NCI-H69 (cell line): ENCODE data around the gene SIGLEC1.

Experiments
- DNase-seq: peaks from one replicate; lab custom pipeline; 2025; lab: John Stamatoyannopoulos, UW

The SIGLEC1 gene

DNA sequence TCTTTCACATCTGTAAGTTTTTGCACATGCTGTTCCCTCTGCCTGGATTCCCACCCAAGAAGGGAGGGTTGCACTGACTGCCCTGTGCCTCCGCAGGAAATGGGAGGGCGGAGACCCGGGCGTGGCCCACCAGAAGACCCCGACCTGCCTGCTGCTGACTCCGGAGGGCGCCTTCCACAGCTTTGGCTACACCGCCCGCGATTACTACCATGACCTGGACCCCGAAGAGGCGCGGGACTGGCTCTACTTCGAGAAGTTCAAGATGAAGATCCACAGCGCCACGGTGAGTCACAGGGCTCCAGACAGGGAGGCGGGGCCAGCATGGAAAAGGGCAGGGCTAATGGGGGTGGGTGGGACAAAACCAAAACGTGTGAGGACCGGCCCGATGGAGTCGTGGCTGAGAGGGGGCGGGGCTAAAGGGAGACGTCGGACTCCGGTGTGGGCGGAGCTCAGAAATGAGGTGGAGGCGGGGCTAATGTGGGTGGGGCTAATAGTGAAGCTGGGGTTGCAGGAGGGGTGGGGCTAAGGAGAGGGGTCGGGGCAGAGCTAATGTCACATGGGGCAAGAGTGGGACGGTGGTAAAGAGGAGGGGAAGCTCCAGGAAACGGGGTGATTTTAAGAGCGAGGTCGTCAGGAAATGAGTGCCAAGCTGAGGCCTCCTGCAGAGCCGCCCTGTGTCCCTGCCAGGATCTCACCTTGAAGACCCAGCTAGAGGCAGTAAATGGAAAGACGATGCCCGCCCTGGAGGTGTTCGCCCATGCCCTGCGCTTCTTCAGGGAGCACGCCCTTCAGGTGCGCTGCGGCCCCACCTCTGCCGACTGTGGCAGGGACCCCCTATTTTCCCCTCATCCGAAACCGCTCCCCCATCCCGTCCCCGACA lies 32.6 kb upstream of the SIGLEC1 start:
- DNase-seq = peak; percentile 84

DNA sequence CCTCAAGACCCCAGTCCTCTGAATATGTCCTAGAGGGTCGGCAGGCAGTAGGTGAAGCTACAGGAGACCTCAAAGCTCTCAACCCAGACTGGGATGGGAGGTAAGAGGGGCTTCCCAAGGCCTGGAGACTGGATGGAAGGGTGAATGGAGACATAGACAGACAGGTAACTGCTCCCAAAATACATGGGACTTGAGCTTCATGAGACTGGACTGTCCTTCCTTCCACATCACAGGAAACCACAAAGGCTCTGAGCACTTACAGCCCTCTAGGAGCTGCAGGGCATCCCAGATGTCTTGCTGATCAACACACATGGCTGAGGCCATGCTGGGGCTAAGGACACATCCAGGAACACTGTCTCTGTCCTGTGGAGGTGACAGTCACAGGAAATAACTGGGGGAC lies 31.6 kb upstream of the SIGLEC1 start:
- no peak for DNase-seq

DNA sequence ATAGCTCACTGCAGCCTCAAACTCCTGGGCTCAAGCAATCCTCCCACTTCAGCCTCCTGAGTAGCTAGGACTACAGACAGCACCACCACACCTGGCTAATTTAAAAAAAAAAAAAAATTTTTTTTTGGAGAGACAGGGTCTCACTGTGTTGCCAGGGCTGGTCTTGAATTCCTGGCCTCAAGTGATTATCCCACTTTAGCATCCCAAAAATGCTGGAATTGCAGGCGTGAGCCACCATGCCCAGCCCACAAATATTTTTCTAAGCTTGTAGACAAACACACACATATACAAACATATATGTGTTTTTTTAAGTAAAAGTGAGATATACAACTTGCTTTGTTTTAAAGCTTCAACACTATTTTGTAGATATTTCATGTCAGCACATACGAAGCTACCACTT lies 30.9 kb upstream of the SIGLEC1 start:
- DNase-seq = no peak

DNA sequence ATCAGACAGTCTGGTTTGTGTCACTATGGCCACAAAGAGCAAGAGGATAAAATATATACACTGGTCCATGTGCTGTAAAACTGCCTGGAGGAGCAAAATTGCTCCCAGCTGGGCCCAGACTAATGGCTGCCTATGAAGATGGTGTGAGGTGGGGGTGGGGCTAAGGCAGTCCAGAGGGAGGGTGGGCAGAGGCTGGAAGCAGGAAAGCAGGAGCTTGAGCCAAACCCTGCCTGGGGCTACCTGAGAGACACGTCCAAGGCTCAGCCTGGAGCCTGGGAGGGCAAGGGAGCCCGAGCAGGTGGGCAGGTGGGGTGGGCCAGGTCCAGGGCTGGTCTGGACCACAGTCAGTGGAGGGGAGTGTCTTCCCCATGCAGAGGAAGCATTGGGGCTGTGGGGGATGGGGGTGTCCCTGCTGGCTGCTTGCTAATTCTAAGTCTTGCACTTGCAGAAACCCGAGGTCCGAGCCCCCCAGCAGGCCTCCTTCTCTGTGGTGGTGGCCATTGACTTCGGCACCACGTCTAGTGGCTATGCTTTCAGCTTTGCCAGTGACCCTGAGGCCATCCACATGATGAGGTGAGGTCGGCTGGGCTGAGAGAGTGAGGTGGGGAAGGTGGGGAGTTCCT lies 29.5 kb upstream of the SIGLEC1 start:
- DNase-seq = peak; percentile 62

DNA sequence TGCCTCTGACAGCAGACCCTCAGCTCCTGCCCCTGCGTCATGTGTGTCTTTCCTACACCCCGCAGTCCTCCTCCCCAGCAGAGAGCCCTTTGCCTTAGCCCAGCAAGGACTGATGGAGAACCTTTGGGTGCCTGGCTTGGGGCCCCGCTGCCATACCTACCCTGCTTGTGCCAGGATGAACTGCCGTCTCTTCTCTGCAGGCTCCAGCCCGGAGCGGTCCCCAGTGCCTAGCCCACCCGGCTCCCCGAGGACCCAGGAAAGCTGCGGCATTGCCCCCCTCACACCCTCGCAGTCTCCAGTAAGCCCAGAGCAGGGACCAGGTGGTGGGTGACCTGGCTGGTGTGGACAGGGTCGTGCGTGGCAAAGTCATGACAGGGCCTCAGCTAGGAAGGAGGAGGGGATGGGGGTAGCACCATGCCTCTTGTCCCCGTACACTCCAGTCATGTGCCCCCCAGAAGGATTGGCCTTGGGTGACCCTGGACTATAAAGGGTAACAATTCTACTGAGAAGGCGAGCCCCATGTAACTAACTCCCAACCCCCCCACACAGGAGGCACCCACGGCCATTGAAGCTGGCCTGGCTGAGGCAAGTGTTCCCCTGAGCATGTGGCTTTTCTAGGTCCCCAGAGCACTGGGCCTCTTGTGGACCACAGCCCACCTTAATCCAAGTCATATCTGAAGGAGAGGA lies 28.4 kb upstream of the SIGLEC1 start:
- no peak for DNase-seq

DNA sequence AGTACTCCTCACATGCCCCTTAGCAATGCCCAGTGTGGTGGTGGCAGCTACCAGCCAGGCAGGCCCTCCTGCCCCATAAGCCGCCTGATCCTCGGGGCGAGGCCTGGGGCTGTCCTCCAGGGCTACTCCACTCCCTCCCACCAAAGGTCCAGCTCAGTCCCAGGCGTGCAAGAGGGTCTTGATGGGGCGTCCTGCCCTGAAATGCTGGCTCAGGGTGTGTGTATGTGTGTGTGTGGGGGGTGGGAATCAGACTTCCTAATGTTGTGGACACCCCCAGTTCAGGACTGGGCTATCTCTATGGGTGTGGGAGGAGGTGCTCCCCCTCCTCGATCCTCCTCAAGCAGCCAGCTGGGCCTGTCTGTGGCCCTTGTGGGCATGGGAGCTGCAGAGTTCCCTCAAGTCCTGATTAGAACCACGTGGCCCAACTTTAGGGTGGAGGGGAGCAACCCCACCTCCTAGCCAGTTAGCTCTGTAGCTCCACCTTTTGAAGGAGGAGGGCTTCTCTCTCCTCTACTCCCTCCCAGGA lies 27.6 kb upstream of the SIGLEC1 start:
- no peak for DNase-seq

DNA sequence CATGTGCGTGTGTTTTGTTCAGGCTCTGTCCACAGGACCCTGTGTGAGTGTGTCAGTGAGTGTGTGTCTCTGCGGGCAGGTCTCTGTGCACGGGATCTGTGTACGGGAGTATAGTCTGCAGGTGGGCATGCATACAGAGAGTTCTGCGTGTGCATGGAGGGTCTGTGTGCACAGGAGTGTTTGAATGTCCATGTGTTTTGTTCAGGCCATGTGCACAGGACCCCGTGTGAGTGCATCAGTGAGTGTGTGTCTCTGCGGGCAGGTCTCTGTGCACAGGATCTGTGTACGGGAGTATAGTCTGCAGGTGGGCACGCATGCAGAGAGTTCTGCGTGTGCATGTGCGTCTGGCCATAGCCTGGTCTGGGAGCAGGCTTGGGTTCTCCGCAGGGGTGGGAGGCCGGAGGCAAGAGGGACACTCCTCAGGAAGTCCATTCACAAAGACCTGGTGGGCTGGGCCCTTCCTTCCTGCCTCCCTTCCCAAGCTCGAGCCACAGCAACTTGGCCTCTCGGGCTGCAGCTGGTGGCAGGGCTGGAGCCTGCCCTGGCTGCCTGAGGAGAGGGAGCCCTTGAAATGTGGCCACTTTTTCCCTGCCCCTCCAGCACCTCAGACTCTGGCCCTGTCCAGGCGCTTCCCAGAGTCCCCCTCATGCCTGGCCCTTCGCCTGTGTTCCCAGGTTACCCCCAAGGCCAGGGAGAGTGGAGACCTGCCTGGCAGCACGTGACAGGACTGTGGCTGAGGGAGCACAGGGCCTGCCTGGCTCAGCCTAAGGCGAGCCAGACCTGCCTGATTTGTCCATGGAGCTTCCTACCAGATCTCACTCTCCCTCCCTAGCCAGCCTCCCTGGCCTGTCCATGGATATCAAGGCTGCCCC lies 26.9 kb upstream of the SIGLEC1 start:
- DNase-seq = peak; percentile 37

DNA sequence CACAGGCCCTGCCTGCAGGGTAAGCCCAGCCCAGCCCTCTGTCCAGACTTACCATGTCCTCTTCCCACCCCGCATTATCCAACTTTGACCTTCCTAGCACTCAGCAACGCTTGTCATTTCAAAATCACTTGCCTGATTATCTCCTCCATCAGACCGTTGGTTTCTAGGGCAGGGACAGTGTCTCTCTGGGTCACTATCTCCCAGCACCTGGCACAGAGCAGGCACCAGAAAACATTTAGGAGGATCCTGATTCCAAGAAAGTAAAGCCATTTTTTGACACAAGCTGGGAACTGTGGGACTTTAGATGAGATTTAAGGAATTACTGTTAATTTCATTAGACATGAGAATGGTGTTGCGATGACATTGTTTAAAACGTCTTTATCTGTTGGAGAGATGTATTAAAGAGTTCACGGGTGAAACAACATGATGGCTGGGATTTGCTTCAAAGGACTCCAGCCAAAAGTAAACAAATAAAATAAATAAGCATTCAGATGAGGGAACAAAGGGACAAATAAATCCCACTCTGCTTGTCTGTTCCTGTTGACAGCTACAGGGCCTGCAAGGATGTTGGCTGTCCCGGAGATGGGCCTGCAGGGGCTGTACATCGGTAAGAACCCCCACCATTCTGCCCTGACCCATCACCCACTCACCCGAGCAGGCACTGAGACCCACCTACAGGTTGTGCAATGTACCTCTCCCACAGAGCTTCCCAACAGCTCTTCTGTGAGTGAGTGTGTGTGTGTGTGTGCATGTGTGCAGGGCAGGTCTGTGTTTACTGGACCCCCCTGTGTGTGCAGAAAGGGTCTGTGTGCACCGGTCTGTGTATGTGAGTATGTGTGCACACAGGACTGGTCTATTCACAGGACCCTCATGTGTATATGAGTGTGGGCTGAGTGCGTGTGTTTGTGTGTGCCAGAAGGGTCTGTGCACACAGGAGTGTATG lies 26.0 kb upstream of the SIGLEC1 start:
- DNase-seq = peak; percentile 38

DNA sequence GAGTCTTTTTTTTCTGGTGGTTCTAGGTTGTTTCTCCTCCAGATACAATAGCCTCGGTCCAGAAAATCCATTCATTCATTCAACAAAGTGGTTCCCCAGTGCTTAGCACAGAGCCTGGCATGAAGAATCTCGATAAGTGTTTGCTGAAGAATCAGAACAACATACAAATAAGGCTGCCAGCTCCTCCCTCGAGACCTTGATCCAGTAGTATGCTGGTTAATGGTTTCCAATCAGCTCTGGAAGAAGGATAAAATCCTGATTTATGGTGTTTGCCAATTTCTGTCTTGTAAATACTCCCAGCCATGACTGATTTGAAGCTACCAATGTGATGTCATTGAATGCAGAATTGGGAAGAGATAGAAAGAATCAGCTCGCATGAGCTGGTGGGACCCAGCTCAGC lies 23.4 kb upstream of the SIGLEC1 start:
- DNase-seq = no peak

DNA sequence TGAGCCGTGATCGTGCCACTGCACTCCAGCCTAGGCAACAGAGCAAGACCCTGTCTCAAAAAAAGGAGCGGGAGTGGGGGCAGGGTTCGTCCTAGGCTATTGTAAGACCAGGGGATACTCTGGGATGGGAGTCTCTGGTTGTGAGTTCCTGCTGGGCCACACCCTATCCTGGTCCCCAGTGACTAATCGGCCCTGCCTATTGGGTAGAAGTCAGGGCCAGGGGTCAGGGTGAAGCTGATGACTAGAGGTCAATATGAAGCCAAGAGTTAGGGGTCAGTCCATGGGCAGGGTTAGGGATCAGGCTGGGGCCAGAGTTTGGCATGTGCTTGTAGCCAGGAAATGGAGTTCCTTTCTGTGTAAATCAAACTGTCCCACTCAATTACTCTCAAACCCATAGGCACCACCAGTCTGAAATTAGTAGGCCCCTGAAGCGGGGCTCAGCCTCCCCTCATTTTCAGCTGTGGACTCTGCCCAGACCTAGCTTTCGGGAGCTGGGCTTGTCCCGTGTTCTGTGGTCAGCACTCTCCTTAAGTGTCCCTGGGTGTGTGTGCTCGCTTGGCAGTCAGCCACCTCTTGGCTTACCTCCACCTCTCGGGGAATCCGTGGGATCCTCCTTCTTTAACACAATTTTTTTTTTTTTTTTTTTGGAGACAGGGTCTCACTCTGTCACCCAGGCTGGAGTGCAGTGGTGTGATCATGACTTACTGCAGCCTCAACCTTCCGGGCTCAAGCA lies 21.9 kb upstream of the SIGLEC1 start:
- DNase-seq = no peak

DNA sequence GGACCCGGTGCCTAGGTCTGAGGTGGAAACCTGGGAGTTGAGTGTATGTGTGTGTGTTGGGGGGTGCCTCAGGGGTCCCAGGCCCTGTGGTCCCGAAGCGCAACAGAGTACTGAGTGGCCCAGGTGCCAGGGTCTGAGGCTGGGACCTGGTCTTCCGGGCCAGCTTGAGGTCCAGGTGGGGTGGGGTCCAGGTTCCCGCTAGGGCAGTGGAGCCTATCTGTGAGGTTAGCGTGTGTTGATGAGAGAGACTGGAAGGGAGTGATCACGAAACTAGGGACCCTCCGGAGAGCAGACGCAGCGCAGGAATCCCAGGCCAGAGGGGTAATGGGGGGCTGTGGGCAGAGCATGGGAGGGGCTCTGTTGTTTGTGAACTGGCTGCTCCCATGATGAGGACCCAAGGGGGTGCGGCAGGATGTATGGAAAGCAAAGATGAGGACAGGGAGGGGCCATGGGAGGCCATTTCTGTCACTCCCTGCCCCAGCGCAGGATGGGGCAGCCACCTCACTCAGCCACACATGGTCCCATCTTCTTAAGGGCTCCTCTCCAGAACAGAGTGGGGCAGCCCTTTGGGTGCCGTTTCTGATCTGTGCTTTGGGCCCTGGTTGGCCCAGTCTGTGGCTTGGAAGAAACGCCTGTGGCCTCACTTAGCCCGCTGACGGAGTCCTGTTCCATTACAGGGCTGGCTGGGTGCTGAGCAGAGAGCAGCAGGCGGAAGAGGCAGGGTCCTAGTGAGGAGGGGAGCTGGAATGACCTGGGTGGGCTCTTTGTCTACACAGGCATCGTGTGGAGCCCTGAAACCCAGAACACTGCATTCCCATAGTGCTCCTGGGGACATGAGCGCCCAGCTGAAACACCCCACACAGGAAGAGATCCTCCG lies 21.0 kb upstream of the SIGLEC1 start:
- DNase-seq = no peak

DNA sequence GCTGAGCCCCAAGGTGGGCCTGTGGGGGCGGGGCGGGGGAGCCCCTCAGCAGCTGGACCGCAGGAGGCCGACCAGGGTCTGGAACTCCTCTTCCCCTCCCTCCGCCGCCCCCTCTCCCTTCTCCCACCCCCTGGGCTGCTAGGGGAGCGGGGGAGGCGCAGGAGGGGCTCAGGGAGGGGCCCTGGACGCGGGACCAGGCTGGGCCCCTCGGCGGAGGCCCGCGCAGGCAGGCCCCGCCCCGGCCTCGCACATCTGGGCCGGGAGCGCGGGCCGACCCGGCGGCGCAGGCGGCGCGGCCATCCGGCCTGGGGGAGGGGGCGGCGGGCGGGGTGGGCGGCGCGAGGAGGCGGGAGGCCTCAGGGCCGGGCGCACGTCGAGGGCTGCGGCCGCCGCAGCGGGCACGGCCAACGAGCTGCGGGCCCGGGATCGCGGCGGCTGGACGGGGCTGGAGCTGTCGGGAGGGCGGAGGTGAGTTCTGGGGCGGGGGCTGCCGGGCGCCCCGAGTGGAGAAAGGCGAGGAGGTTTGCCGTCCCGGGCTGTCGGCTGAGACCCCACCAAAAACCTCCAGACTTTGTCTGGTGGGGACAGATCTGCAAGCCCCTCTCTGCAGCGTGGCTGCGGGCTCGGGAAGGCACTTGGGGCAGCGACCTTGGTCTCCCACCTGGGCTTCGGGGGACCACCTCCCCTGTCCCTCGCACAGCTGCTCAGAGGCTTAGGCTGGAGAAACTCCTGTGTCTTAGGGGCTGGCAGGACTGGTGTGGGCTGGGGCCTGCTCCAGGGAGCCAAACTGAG lies 20.1 kb upstream of the SIGLEC1 start, which contains the start of gene HSPA12B:
Gene HSPA12B (plus strand): TSS at position 359 of the 792 bp plus-strand sequence. CDS start 5,990 bp downstream, outside the sequence.
- DNase-seq = peak; percentile 34

DNA sequence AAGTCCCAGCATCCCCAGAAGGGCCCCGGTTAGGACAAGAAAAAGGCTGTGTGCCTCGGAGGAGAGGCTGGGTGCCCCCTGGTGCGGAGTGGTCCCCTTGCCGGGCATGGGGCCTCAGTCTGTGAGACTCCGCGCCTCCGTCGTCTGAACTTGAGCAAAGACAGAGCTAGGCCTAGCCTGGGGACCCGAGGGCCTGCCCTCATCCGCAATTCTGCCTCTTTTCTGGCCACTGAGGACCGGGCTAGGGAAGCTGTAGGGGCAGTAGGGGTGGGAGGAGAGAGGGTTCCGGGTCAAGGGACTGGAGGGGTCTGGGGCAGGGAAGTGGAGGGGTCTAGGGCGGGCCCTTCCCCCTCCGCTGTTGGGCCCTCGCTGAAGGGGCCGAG lies 19.5 kb upstream of the SIGLEC1 start:
- no peak for DNase-seq

DNA sequence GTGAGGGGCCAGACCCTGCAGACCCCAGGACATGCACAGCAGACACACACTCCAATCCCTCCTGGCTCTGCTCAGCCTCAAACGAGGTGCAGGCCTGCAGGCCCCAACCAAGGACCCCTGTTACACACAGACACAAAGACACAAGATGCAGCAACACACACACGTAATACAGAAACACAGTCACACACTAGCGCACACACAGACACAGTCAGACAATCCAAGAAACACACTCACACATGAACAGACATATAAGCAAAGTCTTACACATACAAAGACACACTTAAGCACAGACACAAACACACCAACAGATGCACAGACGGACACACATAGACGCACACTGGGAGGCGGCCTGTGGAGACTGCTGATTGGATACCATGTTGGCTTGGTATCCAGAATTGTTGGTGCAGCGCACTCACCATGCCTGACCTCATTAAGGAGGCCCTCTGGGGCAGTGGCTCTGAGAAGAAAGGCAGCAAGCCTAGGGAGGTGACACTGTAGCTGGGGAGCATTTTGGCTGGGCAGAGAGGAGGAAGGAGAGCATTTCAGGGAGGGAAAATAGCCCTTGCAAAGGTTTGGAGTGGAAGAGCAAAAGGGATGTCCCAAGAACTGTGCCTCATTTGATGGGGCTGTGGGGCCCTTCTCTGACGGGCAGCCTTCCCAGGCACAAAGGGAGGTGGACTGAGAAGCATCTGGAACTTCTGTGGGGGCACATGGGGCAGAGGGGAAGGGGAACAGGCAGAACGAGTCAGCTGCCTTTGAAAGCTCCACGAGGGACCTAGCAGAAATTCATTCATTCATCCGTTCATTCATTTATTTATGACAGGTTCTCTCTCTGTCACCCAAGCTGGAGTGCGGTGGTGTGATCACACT lies 18.6 kb upstream of the SIGLEC1 start:
- DNase-seq = peak; percentile 14

DNA sequence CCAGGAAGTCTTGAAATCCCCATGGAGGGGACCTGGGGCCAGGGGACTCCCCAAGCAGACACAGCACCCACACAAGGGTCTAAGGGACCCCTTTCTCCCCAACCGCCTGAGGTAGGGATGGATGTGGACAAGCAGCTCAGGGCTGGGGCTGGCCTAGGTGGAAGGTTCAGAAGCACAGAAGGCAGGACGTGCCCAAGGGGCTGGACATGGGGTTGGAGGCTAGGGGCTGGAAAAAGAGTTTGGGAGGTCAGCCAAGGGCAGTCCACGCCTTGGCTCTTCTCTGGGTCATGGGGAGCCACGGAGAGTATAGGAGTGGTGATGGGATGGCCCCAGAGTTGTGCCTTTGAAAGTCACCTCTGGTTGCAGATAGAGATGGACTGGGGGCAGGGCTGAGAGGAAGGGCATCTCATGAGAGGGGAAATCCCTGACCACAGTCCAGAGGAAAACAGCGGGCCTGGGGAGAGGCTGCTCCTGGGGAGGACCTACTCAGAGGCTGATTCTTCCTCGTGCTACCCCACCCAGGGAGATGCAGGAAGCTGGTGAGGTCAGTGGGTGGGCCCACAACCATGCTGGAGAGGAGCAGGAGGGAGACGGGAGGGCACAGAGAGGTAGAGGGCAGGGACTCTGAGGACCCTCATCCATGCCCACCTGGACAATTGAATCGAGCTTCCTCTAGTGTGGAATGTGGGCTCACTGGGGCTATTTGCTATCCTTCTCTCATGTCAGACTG lies 17.6 kb upstream of the SIGLEC1 start:
- no peak for DNase-seq

DNA sequence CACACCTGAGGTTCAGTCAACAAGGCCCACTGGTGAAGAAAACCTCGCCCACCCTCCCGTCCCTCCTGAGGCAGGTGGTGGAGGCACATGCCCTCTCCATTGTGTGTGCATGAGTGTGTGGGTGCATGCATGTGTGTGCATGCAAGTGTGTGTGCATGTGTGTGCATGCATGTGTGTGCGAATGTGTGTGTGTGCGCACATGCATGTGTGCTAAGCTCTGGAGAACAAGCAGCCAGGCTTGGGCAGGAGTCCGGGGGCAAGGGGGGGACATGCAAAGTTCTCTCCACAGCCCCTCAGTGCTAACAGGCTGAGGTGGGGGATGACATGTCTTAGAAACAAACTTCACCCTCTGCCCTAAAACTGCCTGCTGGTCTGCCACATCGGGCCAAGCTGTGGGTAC lies 17.0 kb upstream of the SIGLEC1 start:
- DNase-seq = no peak
